Measurements from ENCODE around the gene EME2. TPM values are rescaled to one million over a fixed set of nuclear protein-coding genes. Genes with fewer than 3 reads are reported as not detected.

The EME2 gene
- polyA plus RNA-seq, 1 donor from 2014 or later = 1.5 TPM

DNA sequence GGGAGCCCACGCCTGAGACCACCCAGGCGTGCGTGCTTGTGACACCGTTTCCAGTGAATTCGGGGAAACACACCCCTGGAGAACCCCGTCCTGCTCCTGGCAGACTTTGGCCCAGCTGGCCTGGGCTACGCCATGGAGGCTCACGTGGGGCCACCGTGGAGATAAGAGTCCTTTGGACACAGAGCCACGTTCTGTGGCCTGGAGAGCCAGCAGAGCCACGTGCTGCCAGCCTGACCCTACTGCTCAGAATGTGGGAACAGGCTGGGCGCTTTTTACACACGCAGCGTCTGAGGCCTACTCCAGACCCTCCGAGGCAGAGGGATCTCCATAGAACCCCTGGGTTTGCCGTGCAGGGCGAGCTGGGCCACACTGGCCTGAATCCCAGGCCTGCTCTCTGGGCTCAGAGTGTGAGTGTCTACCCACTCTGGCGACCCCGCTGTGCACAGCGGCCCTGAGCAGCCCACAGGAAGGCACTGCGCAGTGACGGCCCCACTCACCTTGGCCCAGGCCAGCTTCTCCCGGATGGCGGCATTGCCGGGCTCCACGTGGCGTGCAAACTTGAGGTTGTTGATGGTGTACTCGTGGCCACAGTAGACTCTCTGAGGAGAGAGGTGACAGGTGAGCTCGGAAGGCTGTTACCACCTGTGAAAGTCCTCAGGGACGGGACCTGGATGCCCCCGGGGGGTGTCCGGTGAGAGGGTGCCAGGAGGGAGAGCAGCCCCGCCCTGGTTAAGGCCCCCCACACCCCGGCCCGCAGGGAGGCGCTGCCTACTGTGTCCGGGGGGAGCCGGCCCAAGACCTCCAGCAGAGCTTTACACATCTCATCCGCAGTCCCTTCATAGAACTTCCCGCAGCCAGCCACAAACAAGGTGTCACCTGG, 44.0 kb downstream of the EME2 start:
- Mint-ChIP-seq H3K27me3 (no peaks in the 10 kb centered on the region), H3K4me3 (no peak overlapping the region), H3K9me3 (no peaks in the 10 kb centered on the region), H3K36me3 (peaks cover 2% of the 10 kb centered on the region), H3K4me1 (peaks cover 1 to 5% (median 2%) of the 10 kb centered on the region in 3 donors), H3K27ac (no peak overlapping the region)

DNA sequence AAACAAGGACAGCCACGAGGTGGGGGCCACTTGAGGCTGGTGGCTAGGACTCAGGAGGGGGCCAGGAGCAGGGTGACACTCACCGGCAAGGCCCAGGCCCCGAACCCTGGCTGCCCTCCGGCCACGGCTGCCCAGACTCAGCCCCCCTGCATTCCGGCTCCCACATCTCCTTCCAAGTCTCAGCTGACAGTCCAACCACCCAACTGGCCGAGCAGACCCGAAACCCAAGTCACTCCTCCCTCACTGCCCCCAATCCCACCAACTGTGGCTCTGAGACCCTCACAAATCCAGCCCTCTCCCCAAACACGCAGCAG, 44.6 kb downstream of the EME2 start:
- Mint-ChIP-seq H3K9me3 (no peaks in the 10 kb centered on the region), H3K4me1 (peaks cover 1 to 5% (median 2%) of the 10 kb centered on the region in 3 donors), H3K4me3 (no peak overlapping the region), H3K27ac (no peak overlapping the region), H3K36me3 (peaks cover 2% of the 10 kb centered on the region), H3K27me3 (no peaks in the 10 kb centered on the region)

DNA sequence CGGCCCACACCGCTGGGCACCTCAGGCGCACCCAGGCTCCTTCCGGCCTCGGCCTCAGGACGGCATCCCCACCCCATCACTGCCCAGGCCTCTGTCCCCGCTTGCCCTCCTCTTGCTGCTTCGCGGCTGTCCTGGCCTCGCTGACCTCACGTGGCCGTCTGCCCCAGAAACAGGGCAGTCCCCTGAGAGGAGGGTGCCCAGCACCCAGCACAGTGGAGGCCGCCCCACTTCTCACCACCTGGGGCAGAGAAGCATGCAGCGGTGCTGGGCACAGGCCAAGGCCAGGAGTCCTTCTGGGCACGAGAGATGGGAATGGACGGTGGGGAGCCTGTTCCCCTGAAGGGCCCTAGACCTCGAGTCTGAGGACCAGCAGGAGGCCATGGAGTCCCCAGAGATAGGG, 45.1 kb downstream of the EME2 start:
- Mint-ChIP-seq H3K4me3 (no peak overlapping the region), H3K36me3 (peaks cover 2% of the 10 kb centered on the region), H3K9me3 (no peaks in the 10 kb centered on the region), H3K4me1 (peaks cover 1 to 5% (median 2%) of the 10 kb centered on the region in 3 donors), H3K27me3 (no peaks in the 10 kb centered on the region), H3K27ac (no peak overlapping the region)

DNA sequence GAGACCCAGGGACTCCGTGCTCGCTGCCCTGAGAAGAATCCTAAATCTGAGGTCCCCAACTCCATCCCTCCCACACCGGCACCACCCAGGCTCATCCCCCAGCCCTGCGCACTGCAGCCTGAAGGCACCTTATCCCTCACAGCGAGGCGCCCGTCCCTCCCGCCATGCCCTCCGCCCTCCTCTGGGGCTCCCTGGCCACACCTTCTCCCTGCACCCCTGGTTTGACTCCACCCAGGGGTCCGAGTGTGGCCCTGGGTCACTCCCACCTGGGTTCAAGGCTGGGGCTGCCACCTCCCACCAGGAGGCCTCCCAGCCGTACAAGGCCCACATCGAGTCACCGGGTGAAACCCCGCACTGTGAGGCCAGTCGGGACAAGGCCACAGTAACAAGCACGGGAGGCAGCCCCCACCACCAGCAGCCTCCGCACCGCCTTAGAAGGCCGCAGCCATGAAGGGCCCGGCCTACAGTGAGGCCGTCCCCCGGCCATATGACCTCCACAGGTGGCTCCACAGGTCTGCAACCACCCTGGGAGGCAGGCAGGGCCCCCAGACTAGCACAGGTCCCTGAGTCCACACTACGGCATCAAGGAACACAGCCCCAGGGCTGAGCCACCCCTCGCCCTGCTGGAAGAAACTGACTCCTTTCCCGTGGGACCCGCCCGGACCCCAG, 45.7 kb downstream of the EME2 start:
- H3K36me3 Mint-ChIP-seq = peaks cover 2% of the 10 kb centered on the region
- H3K4me1 Mint-ChIP-seq = peaks cover 1 to 2% (median 2%) of the 10 kb centered on the region in 3 donors
- no peaks in the 10 kb centered on the region for H3K9me3 Mint-ChIP-seq
- no peak overlapping the region for H3K27ac Mint-ChIP-seq
- no peaks in the 10 kb centered on the region for H3K27me3 Mint-ChIP-seq
- H3K4me3 Mint-ChIP-seq = no peak overlapping the region

DNA sequence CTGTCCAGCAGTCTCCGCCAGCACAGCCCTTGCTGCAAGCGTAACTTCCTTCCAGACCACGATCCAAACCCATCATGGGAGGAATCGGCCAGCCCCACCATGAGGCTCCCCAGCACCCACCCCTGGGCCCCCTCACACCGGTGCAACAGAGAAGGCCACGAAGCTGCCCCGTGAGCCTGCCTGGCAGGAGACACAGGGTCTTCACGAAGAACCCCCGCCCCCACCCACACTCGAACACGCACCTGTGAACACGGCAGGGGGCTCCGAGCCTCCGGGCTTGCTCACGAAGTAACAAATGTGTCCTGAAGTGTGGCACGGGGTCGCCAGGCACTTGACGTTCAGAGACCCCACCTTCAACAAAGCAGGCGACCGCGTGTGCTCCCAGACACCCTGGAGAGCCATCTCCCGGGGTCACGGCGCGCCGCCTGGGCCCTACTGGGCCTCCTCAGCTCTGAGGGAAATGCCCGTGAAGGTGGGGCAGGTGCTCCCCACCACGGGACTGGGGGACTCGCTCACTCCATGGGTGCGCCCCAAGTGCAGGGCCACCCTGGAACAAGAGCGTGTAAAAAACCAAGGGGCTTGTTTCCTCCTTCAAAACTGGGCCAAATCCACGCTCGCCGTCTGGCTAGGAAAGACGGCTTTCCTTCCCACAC, 46.4 kb downstream of the EME2 start:
- Mint-ChIP-seq H3K4me1 (peaks cover 0 to 6% (median 3%) of the 10 kb centered on the region in 3 donors), H3K4me3 (no peak overlapping the region), H3K36me3 (peaks cover 2% of the 10 kb centered on the region), H3K27me3 (no peaks in the 10 kb centered on the region), H3K27ac (no peak overlapping the region), H3K9me3 (no peaks in the 10 kb centered on the region)

DNA sequence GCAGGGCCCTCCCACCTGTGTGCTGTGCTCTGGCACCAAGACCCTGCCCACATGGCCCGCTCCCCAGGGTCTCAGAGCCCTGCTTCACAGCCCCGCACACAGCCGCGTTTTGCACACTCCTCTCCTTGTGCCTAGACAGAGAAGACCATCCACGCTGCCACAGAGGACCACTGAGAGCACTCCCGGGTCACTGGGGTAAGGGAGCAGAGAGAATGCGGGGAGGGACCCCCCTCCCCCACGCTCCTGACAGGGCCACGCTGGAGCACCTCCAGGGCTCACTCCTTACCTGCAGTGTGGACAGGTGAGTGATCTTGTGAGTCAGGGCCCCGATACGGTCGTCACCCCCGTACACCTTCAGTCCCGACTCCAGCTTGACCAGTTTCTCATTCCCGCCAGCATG, 47.0 kb downstream of the EME2 start:
- Mint-ChIP-seq H3K4me3 (peak overlapping the region in 1 of 4 donors; percentile 77), H3K27me3 (no peaks in the 10 kb centered on the region), H3K9me3 (no peaks in the 10 kb centered on the region), H3K4me1 (peaks cover 0 to 7% (median 6%) of the 10 kb centered on the region in 3 donors), H3K27ac (no peak overlapping the region), H3K36me3 (peaks cover 2% of the 10 kb centered on the region)

DNA sequence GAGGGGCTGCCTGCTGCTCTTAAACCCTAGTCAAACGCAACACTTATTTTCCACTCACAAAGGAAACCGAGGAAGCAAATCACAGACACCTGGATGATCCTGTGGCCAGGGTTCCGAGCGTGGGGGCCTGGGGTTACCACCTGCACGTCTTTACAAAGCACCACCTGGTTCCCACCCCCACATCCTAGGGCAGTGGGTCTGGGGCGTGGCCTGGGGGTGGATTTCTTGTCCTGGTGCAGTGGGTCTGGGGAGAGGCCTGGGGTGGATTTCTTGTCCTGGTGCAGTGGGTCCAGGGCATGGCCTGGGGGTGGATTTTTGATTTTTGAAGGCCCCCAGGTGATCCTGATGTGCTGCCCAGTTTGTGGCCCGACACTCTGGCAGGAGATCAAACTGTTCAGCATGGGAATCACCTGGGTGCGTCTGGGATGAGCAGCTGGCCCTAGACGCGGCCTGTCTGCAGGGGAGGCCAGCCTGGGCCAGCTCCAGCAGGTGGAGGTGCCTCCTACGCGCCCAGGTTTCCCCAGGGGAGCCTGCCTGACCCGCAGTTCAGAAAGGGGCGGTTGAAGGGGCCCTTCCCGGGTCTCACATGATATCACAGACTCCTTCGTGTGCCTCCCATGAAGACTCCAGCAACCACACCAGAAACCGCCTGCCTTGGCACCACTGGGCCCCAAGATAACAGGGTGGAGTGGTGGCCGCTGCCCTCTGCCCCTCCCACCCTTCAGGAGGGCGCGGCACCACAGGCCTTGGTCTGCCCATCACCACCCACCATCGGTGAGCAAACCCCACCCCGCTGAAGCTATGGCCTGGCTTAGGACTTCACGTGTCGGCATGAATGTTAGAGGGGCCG, 47.7 kb downstream of the EME2 start:
- Mint-ChIP-seq H3K4me3 (no peak overlapping the region), H3K9me3 (no peaks in the 10 kb centered on the region), H3K27me3 (no peaks in the 10 kb centered on the region), H3K27ac (no peak overlapping the region), H3K36me3 (peaks cover 2% of the 10 kb centered on the region), H3K4me1 (peaks cover 0 to 7% (median 6%) of the 10 kb centered on the region in 3 donors)

DNA sequence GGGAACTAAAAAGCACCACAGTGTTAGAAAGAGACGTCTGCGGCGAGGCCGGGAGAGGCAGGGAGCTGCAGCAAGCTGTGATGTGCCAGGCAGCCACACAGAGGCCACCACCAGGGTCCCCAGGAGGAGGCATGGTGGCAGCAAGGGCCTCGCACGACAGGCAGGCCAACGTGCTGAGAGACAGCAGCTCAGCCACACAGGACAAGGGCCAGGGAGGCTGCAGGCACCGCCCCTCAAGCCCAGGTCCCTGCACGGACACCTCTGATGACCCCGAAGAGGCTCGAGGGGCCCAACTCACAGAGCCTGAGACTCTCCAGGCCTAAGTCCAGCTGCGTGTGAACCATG, 48.3 kb downstream of the EME2 start:
- H3K27ac Mint-ChIP-seq = peak overlapping the region in 1 of 3 donors; percentile 28
- H3K4me1 Mint-ChIP-seq = peaks cover 0 to 13% (median 6%) of the 10 kb centered on the region in 3 donors
- no peaks in the 10 kb centered on the region for H3K27me3 Mint-ChIP-seq

DNA sequence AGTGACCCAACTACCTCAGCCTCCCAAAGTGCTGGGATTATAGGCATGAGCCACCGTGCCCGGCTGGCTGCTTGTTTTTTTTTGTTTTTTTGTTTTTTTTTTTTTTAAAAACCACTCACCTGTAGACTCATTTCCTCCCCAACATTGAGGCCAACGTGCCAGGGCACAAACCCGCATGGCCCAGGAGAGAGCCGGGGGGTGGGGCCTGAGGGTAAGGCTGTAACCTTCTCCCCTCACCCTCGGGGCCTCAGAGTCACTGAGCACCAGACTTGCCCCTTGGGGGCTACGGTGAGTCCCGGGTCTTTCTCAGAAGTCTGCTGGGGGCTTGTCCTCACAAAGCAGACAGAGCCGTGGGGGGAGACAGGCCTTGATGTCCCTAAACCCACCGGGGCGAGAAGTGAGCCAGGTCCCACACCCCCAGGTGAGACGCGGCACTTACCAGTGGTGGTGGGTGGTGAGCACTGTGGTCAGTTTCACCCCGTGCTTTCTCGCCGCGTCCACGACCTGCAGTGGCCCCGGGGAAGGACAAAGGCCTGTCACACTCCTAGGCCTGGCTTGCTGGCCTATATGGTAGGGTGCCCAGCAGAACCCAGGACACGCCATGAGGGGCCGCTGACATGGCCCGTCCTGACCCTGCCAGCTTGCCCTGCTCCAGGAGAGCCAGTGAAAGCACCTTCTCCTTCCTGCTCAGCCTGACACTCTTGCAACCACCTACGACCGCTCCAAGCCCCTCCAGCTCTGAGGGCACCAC, 49.4 kb downstream of the EME2 start:
- peak overlapping the region in 1 of 3 donors; percentile 28 for H3K27ac Mint-ChIP-seq
- H3K27me3 Mint-ChIP-seq = no peaks in the 10 kb centered on the region
- H3K4me1 Mint-ChIP-seq = peaks cover 4 to 13% (median 6%) of the 10 kb centered on the region in 3 donors
- no peaks in the 10 kb centered on the region for H3K36me3 Mint-ChIP-seq
- no peaks in the 10 kb centered on the region for H3K9me3 Mint-ChIP-seq
- no peak overlapping the region for H3K4me3 Mint-ChIP-seq

More for the DNA sequence above, 48.3 kb downstream of the EME2 start:
- Mint-ChIP-seq H3K4me3 (no peak overlapping the region), H3K9me3 (no peaks in the 10 kb centered on the region), H3K36me3 (no peaks in the 10 kb centered on the region)

DNA sequence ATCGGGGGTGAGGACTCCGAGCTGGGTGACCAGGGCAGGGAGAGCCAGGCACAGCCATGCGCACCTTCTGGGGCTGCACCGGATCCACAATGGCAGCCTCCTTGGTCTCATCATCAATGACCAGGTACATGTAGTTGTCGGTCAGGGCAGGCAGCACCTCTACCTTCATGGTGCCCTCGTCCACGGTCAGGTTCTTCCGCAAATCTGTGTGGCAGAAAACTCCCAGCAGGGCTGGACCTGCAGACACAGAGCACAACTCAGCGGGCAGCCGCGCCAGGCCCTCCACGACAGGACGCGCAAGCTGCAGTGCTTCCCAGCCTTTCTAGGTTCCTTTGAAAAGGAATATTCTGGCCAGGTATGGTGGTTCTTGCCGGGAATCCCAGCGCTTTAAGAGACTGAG, 50.2 kb downstream of the EME2 start:
- no peaks in the 10 kb centered on the region for H3K9me3 Mint-ChIP-seq
- peaks cover 6 to 18% (median 12%) of the 10 kb centered on the region in 3 donors for H3K4me1 Mint-ChIP-seq
- no peak overlapping the region for H3K4me3 Mint-ChIP-seq
- no peak overlapping the region for H3K27ac Mint-ChIP-seq
- no peaks in the 10 kb centered on the region for H3K27me3 Mint-ChIP-seq
- no peaks in the 10 kb centered on the region for H3K36me3 Mint-ChIP-seq

DNA sequence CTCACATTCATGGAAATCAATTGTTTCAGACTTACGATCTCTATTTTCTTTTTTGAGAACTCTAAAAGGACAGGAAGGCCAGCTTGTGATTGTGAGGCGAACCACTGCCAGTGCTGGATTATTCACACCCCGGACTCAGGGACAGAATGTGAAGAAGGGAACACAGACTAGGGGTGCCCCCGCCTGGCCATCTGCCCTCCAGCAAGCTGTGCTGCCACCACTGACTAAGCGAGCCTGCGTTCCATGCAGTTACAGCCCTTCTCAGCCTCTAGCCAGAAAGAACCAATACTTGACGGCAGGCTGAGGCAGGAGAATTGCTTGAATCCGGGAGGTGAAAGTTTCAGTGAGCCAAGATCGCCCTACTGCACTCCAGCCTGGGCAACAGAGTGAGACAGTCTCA, 51.2 kb downstream of the EME2 start:
- H3K36me3 Mint-ChIP-seq = no peaks in the 10 kb centered on the region
- H3K27ac Mint-ChIP-seq = peak overlapping the region in 1 of 3 donors; percentile 77
- H3K4me1 Mint-ChIP-seq = peaks cover 7 to 23% (median 12%) of the 10 kb centered on the region in 3 donors
- H3K4me3 Mint-ChIP-seq = peak overlapping the region in 2 of 4 donors; percentile 22 to 86
- H3K9me3 Mint-ChIP-seq = no peaks in the 10 kb centered on the region
- H3K27me3 Mint-ChIP-seq = no peaks in the 10 kb centered on the region

DNA sequence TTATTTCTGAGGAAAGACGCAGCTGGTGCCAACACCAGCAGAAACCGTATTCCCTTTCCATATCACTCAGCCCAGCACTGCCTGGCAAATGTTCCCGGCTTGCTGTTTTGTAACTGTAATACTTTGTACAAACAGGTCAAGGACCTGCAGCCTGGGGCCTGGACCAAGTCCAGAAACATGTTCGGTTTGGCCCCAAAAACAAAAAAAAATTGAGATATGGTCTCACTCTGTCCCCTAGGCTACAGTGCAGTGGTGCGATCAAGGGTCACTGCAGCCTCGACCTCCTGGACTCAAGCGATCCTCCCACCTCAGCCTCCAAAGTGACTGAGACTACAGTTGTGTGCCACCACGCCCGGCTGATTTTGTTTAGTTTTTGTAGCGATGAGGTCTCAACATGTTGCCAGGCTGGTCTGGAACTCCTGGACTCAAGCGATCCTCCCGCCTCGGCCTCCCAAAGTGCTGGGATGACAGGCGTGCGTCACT, 52.8 kb downstream of the EME2 start:
- H3K4me1 Mint-ChIP-seq = peaks cover 12 to 30% (median 14%) of the 10 kb centered on the region in 3 donors
- H3K36me3 Mint-ChIP-seq = no peaks in the 10 kb centered on the region
- peak overlapping the region; percentile 23 to 91 (median 67) for H3K27ac Mint-ChIP-seq
- no peaks in the 10 kb centered on the region for H3K27me3 Mint-ChIP-seq
- no peaks in the 10 kb centered on the region for H3K9me3 Mint-ChIP-seq
- H3K4me3 Mint-ChIP-seq = peak overlapping the region; percentile 77 to 86 (median 84)

Data from IgD-negative memory B cell (primary cell).